ENCODE data around the gene ZBTB22.

ZBTB22 gene

GRCh38 chr6:33298773-33299236 lies 18.7 kb downstream of the ZBTB22 start, which contains the start of gene RGL2:
Gene RGL2 (minus strand): TSS chr6:33298942. CDS start chr6:33298610, 332 bp downstream.
- H3K4me3 ChIP-seq (ENCODE audit: low read depth, low read length), result peak within 1 kb of the TSS; percentile 85
- no peak for DNase-seq (ENCODE audit: low read depth, low spot score)
- TF ChIP-seq CTCF (IDR thresholded peaks at IDR 0.05; ENCODE audit: low read depth, low read length), result no peak
- in situ Hi-C loops (cut with HindIII; ENCODE audit: low sequenced_read_pairs), result no loop called here

GRCh38 chr6:33297956-33298772 lies 19.4 kb downstream of the ZBTB22 start:
- peak; percentile 73 for DNase-seq (ENCODE audit: low read depth, low spot score)
- H3K4me3 ChIP-seq (ENCODE audit: low read depth, low read length), result peak overlapping the region; percentile 85
- in situ Hi-C loops (cut with HindIII; ENCODE audit: low sequenced_read_pairs), result no loop called here
- TF ChIP-seq CTCF (IDR thresholded peaks at IDR 0.05; ENCODE audit: low read depth, low read length), result peak; percentile 15

- TF ChIP-seq CTCF (IDR thresholded peaks at IDR 0.05; ENCODE audit: low read depth, low read length), result no peak
- peak overlapping the region; percentile 85 for H3K4me3 ChIP-seq (ENCODE audit: low read depth, low read length)
- no peak for DNase-seq (ENCODE audit: low read depth, low spot score)
- in situ Hi-C loops (cut with HindIII; ENCODE audit: low sequenced_read_pairs), result no loop called here
Observed at GRCh38 chr6:33297406-33297955, 20.1 kb downstream of the ZBTB22 start.

GRCh38 chr6:33296797-33297405 lies 20.6 kb downstream of the ZBTB22 start:
- in situ Hi-C loops (cut with HindIII; ENCODE audit: low sequenced_read_pairs), result no loop called here
- peak overlapping the region; percentile 85 for H3K4me3 ChIP-seq (ENCODE audit: low read depth, low read length)
- no peak for DNase-seq (ENCODE audit: low read depth, low spot score)
- TF ChIP-seq CTCF (IDR thresholded peaks at IDR 0.05; ENCODE audit: low read depth, low read length), result no peak

GRCh38 chr6:33295621-33296369 lies 21.7 kb downstream of the ZBTB22 start:
- DNase-seq (ENCODE audit: low read depth, low spot score), result no peak
- no peak for TF ChIP-seq CTCF (IDR thresholded peaks at IDR 0.05; ENCODE audit: low read depth, low read length)
- in situ Hi-C loops (cut with HindIII; ENCODE audit: low sequenced_read_pairs), result no loop called here
- H3K4me3 ChIP-seq (ENCODE audit: low read depth, low read length), result no peak overlapping the region
